IMR-90 (cell line): ENCODE measurements around the gene RHOT2. TPM values are rescaled to one million over a fixed set of nuclear protein-coding genes. Genes with fewer than 3 reads are reported as not detected.

Experiments used
- ATAC-seq: fragments of 200-7000 bp; cut with Tn5 transposase; 2 replicates; pipeline ENCODE4 v1.9.1; 2020; ENCODE audit warnings: low read depth, mild to moderate bottlenecking, moderate library complexity
- BruUV-seq: library from RNA; stranded (reverse); fragments of 400-500 nt; replicated peaks from 2 replicates; lab custom pipeline; 2021; lab: Mats Ljungman, UMichigan
- CTCF ChIA-PET: fragments of 300-600 bp; formaldehyde crosslinking; extraction: SDS; loops from one replicate; lab custom pipeline; 2021; ENCODE audit warnings: antibody characterized with exemption; lab: Yijun Ruan, JAX
- POLR2A ChIA-PET: fragments of 300-600 bp; sonication (Branson Sonifier 250); formaldehyde crosslinking; loops from one replicate; lab custom pipeline; 2022; ENCODE audit warnings: antibody characterized with exemption; ENCODE audit not compliant: unreplicated experiment; lab: Charles Lee
- DNase-seq: peaks from one replicate; pipeline ENCODE4 v3.0.0; 2013
- H2AFZ ChIP-seq: replicated peaks from 2 replicates; pipeline ENCODE3; 2013; ENCODE audit warnings: low read length, mild to moderate bottlenecking; ENCODE audit not compliant: poor library complexity
- H2AK5ac ChIP-seq: 2 replicates; pipeline ENCODE4 v1.6.1; 2013; ENCODE audit warnings: low read depth, low read length, inconsistent platforms
- H2AK9ac ChIP-seq: replicated peaks from 2 replicates; pipeline ENCODE3; 2013; ENCODE audit warnings: mild to moderate bottlenecking, low read depth, low read length, moderate library complexity; ENCODE audit not compliant: poor library complexity
- H2BK120ac ChIP-seq: 2 replicates; pipeline ENCODE4 v1.6.1; 2013; ENCODE audit warnings: low read depth, low read length, inconsistent platforms
- H2BK15ac ChIP-seq: 3 replicates; pipeline ENCODE4 v1.6.1; 2013; ENCODE audit warnings: low read depth, low read length, inconsistent platforms
- H2BK20ac ChIP-seq: 2 replicates; pipeline ENCODE4 v1.6.1; 2013; ENCODE audit warnings: low read depth, mild to moderate bottlenecking, inconsistent platforms, low read length, moderate library complexity
- H2BK5ac ChIP-seq: 2 replicates; pipeline ENCODE4 v1.6.1; 2013; ENCODE audit warnings: mild to moderate bottlenecking, low read depth, low read length, inconsistent platforms; ENCODE audit not compliant: poor library complexity, severe bottlenecking
- H3K14ac ChIP-seq: replicated peaks from 2 replicates; pipeline ENCODE4 v1.6.1; 2013; ENCODE audit warnings: low read depth, low read length, inconsistent platforms
- H3K18ac ChIP-seq: 2 replicates; pipeline ENCODE4 v1.6.1; 2013; ENCODE audit warnings: low read depth, low read length, control low read depth
- H3K23ac ChIP-seq: 2 replicates; pipeline ENCODE4 v1.6.1; 2013; ENCODE audit warnings: low read depth, low read length, inconsistent platforms
- H3K27ac ChIP-seq: 2 replicates; pipeline ENCODE4 v1.5.1; 2013; ENCODE audit warnings: mild to moderate bottlenecking, control low read depth, low read length; ENCODE audit not compliant: insufficient read depth
- H3K27me3 ChIP-seq: 2 replicates; pipeline ENCODE4 v1.6.1; 2013; ENCODE audit warnings: low read length; ENCODE audit not compliant: control insufficient read depth, insufficient read depth
- H3K36me3 ChIP-seq: 2 replicates; pipeline ENCODE4 v1.6.1; 2013; ENCODE audit warnings: low read length, mixed read lengths; ENCODE audit not compliant: control insufficient read depth, insufficient read depth
- H3K4ac ChIP-seq: 2 replicates; pipeline ENCODE4 v1.6.1; 2013; ENCODE audit warnings: low read depth, low read length, inconsistent platforms
- H3K4me1 ChIP-seq: 2 replicates; pipeline ENCODE4 v1.6.1; 2013; ENCODE audit warnings: low read length, mixed read lengths; ENCODE audit not compliant: control insufficient read depth, insufficient read depth
- H3K4me2 ChIP-seq: 2 replicates; pipeline ENCODE4 v1.6.1; 2013; ENCODE audit warnings: low read depth, mild to moderate bottlenecking, control low read depth, low read length, moderate library complexity
- H3K4me3 ChIP-seq: 2 replicates; pipeline ENCODE4 v1.5.1; 2013; ENCODE audit warnings: low read depth, mild to moderate bottlenecking, control low read depth, low read length, moderate library complexity; ENCODE audit not compliant: insufficient read depth
- H3K56ac ChIP-seq: 2 replicates; pipeline ENCODE4 v1.6.1; 2013; ENCODE audit warnings: low read length, inconsistent platforms; ENCODE audit not compliant: insufficient read depth; ENCODE audit errors: extremely low read depth
- H3K79me1 ChIP-seq, 2 experiments: 2 replicates each; pipeline ENCODE4 v1.6.1; 2013; ENCODE audit warnings: low read length in 2 of 2, inconsistent platforms in 1 of 2, low read depth in 1 of 2
- H3K9ac ChIP-seq: 2 replicates; pipeline ENCODE4 v1.6.1; 2013; ENCODE audit warnings: low read depth, low read length, control low read depth
- H3K9me1 ChIP-seq: 2 replicates; pipeline ENCODE4 v1.6.1; 2013; ENCODE audit warnings: low read length, inconsistent platforms; ENCODE audit not compliant: insufficient read depth
- H3K9me3 ChIP-seq: 2 replicates; pipeline ENCODE4 v1.6.1; 2013; ENCODE audit warnings: low read length; ENCODE audit not compliant: control insufficient read depth, insufficient read depth
- H4K20me1 ChIP-seq: 2 replicates; pipeline ENCODE4 v1.6.1; 2013; ENCODE audit warnings: low read length, inconsistent platforms; ENCODE audit not compliant: insufficient read depth
- H4K5ac ChIP-seq: 2 replicates; pipeline ENCODE4 v1.6.1; 2013; ENCODE audit warnings: mild to moderate bottlenecking, low read depth, low read length, control low read depth
- H4K8ac ChIP-seq, 2 experiments: 2 replicates each; pipeline ENCODE4 v1.6.1; 2013; ENCODE audit warnings: low read depth in 2 of 2, low read length in 2 of 2, control low read depth in 1 of 2, inconsistent platforms in 1 of 2
- H4K91ac ChIP-seq: 2 replicates; pipeline ENCODE4 v1.6.1; 2013; ENCODE audit warnings: low read depth, low read length, inconsistent platforms; ENCODE audit not compliant: insufficient read depth
- BHLHE40 ChIP-seq: fragments of 150-350 bp; IDR thresholded peaks from 2 replicates; pipeline ENCODE4 v1.6.1; 2016; ENCODE audit warnings: mild to moderate bottlenecking, low read depth, low read length
- CEBPB ChIP-seq: IDR thresholded peaks from 2 replicates; pipeline ENCODE4 v1.6.1; 2012; ENCODE audit warnings: low read depth, low read length, improper control_type of control experiment
- CHD1 ChIP-seq: IDR thresholded peaks from 2 replicates; pipeline ENCODE4 v1.6.1; 2012; ENCODE audit warnings: low read depth, low read length, improper control_type of control experiment
- CTCF ChIP-seq: conservative IDR thresholded peaks from 2 replicates; pipeline ENCODE4 v1.5.1; 2012; ENCODE audit warnings: mild to moderate bottlenecking, low read depth, low read length, improper control_type of control experiment
- ELK1 ChIP-seq: fragments of 150-350 bp; IDR thresholded peaks from 2 replicates; pipeline ENCODE4 v1.6.1; 2016; ENCODE audit warnings: low read depth, mild to moderate bottlenecking, low read length, moderate library complexity, borderline replicate concordance
- FOS ChIP-seq: fragments of 150-350 bp; IDR thresholded peaks from 2 replicates; pipeline ENCODE4 v1.6.1; 2016; ENCODE audit warnings: low read depth, low read length
- MAZ ChIP-seq: IDR thresholded peaks from 2 replicates; pipeline ENCODE4 v1.6.1; 2012; ENCODE audit warnings: low read depth, mild to moderate bottlenecking, low read length, improper control_type of control experiment, moderate library complexity, borderline replicate concordance
- MXI1 ChIP-seq: IDR thresholded peaks from 2 replicates; pipeline ENCODE4 v1.6.1; 2012; ENCODE audit warnings: low read depth, mild to moderate bottlenecking, low read length, moderate library complexity, borderline replicate concordance
- NFE2L2 ChIP-seq: fragments of 150-350 bp; IDR thresholded peaks from 2 replicates; pipeline ENCODE4 v1.6.1; 2016; ENCODE audit warnings: low read depth, mild to moderate bottlenecking, low read length
- RAD21 ChIP-seq: IDR thresholded peaks from 2 replicates; pipeline ENCODE4 v1.6.1; 2012; ENCODE audit warnings: low read length, improper control_type of control experiment
- RCOR1 ChIP-seq: IDR thresholded peaks from 2 replicates; pipeline ENCODE4 v1.6.1; 2012; ENCODE audit warnings: mild to moderate bottlenecking, low read length, improper control_type of control experiment; ENCODE audit not compliant: insufficient replicate concordance
- RFX5 ChIP-seq: IDR thresholded peaks from 2 replicates; pipeline ENCODE4 v1.8.0; 2012; ENCODE audit warnings: low read depth, mild to moderate bottlenecking, low read length, moderate library complexity
- SMC3 ChIP-seq: fragments of 150-350 bp; IDR thresholded peaks from 2 replicates; pipeline ENCODE4 v1.6.1; 2016; ENCODE audit warnings: low read depth, mild to moderate bottlenecking, antibody characterized with exemption, low read length, moderate library complexity
- USF2 ChIP-seq: fragments of 150-350 bp; IDR thresholded peaks from 2 replicates; pipeline ENCODE4 v1.6.1; 2017; ENCODE audit warnings: mild to moderate bottlenecking, antibody characterized with exemption, low read length, low read depth
- WGBS, 2 experiments: methylation state at CpG; one replicate each; pipeline versions ENCODE4 v1.1.5 to v1.1.7; 2013; ENCODE audit warnings: missing lambda C conversion rate in 2 of 2; ENCODE audit not compliant: insufficient read length in 1 of 2; ENCODE audit errors: extremely low coverage in 2 of 2; 5-methylcytosine and 5-hydroxymethylcytosine counted together
- dilution Hi-C: fragments of 300-500 bp; cut with HindIII; formaldehyde crosslinking; loops from one replicate; pipeline ENCODE4 v1.14.3; 2018; ENCODE audit warnings: low sequenced_read_pairs; ENCODE audit not compliant: unreplicated experiment
- in situ Hi-C: fragments of 300-500 bp; cut with MboI; formaldehyde crosslinking; loops from 3 replicates; pipeline ENCODE4 v1.14.3; 2019; ENCODE audit warnings: low sequenced_read_pairs, inconsistent platforms, mixed read lengths
- intact Hi-C: fragments of 100-400 bp; cut with micrococcal nuclease; formaldehyde crosslinking; loops from 2 replicates; pipeline ENCODE4 v1.10.0; 2022
- polyA plus RNA-seq, 3 experiments: library from polyadenylated mRNA; depleted of rRNA; stranded (reverse); fragments of >200 nt; gene quantifications; 2 replicates each; pipeline ENCODE4 v1.2.3, GENCODE V29; 2012; ENCODE audit warnings: low replicate concordance in 1 of 3
- total RNA-seq: library from RNA; depleted of rRNA; stranded (reverse); fragments of >200 nt; gene quantifications from 2 replicates; pipeline ENCODE4 v1.2.3, GENCODE V29; 2012

RHOT2 gene
- total and polyA plus RNA-seq, 2 of the 4 experiments (the other 2 are of a cell fraction): 20.3 to 181 TPM

GRCh38 chr16:722835-723633 is 55.1 kb downstream of the RHOT2 start:
- H3K9me1 ChIP-seq: peaks cover 2% of the 10 kb centered on the region; the same call in 1 of the 2 replicates
- ChIA-PET CTCF (no interaction called here), POLR2A (no interaction called here)
- H3K4me1 ChIP-seq: peaks cover 14% of the 10 kb centered on the region
- H3K56ac ChIP-seq: no peak overlapping the region
- H2BK120ac ChIP-seq: no peak overlapping the region
- no peaks in the 10 kb centered on the region for H4K20me1 ChIP-seq
- no peak overlapping the region for H3K4me3 ChIP-seq
- no TSS peak for BruUV-seq
- no peak overlapping the region for H2BK20ac ChIP-seq
- WGBS, 2 experiments: 97% methylated on average over 11 of the region's 24 CpGs; no CpG with 5 or more reads in 1 of the 2 experiments
- peak overlapping the region; percentile 5 for H2AFZ ChIP-seq
- H3K4ac ChIP-seq: no peak overlapping the region
- H2BK5ac ChIP-seq: no peak overlapping the region
- no peak overlapping the region for H4K5ac ChIP-seq
- in situ Hi-C loops: loop anchor here (25.0 kb wide), 1 partner anchor 339 kb away; the partner anchor contains the start of gene SSTR5
- H3K36me3 ChIP-seq: peaks cover 1% of the 10 kb centered on the region; the same call in 1 of the 2 replicates
- DNase-seq: no peak
- H4K8ac ChIP-seq: no peak overlapping the region
- H2AK5ac ChIP-seq: no peak overlapping the region
- H3K14ac ChIP-seq: no peak overlapping the region
- no peak overlapping the region for H4K91ac ChIP-seq
- no peak overlapping the region for H3K23ac ChIP-seq
- H3K9me3 ChIP-seq: no peaks in the 10 kb centered on the region
- no peak overlapping the region for H3K4me2 ChIP-seq
- H3K18ac ChIP-seq: no peak overlapping the region
- peaks cover 13 to 15% of the 10 kb centered on the region in 2 experiments for H3K79me1 ChIP-seq
- H2BK15ac ChIP-seq: no peak overlapping the region
- dilution Hi-C loops: no loop called here
- peak overlapping the region; percentile 35 for H2AK9ac ChIP-seq
- ATAC-seq: no peak
- intact Hi-C loops: no loop called here
- no peaks in the 10 kb centered on the region for H3K27me3 ChIP-seq
- H3K27ac ChIP-seq: no peak overlapping the region
- no peak overlapping the region for H3K9ac ChIP-seq
- no peak for TF ChIP-seq NFE2L2
- no peak for TF ChIP-seq RFX5
- TF ChIP-seq MXI1: no peak
- no peak for TF ChIP-seq CTCF
- TF ChIP-seq SMC3: no peak
- TF ChIP-seq CEBPB: no peak
- TF ChIP-seq MAZ: no peak
- TF ChIP-seq BHLHE40: no peak
- no peak for TF ChIP-seq USF2
- TF ChIP-seq ELK1: no peak
- no peak for TF ChIP-seq RCOR1
- no peak for TF ChIP-seq CHD1
- TF ChIP-seq RAD21: no peak
- TF ChIP-seq FOS: no peak
